ENCODE measurements around the gene BLZF1. TPM values are rescaled to one million over a fixed set of nuclear protein-coding genes. Genes with fewer than 3 reads are reported as not detected.

BLZF1 gene
- total RNA-seq (10 to 100 TPM; 20.0 to 23.8 TPM), polyA plus RNA-seq (10 to 100 TPM; 11.5 to 14.2 TPM)

DNA sequence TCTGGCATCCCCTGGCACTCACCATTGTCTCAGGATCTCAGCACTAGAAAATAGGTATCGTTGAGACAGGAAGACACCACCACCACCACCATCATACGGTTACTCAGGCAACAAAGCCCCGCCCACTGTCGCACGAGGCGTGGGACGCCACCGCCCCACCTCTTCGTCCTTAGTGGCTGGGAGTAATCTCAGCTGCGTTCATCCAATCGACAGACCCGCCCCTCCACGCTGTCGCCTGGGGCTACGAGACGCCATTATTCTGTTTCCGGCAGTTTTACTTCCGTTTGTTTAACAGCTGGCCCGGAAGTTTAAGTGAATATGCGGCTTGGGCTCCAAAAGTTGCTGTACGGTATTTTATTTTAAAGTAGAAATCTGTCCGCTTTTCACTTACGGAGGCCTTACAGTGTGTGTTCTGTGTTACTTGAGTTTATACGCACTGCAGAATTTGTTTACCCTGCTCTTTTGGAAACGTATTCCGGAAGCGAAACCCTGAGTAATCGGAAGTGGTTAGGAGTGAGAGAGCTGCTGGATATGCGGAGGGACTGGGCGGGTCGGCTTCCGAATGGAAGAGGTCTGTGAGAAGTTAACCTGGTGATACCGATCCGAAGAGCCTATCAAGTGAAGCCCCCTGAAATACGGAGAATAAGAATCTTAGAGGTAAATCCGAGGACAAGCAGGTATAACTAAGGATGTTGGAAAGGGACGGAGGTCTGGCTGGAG lies at the start of gene BLZF1, which contains the start of gene NME7:
Gene BLZF1 (plus strand): TSS at position 510 of the 720 bp plus-strand sequence. CDS start 1,328 bp downstream, outside the sequence.
Gene NME7 (minus strand): TSS at position 112 of the 720 bp plus-strand sequence. CDS start 87 bp downstream, at position 25.
- Mint-ChIP-seq H3K36me3 (peaks cover 21 to 23% of the 10 kb centered on the region in 2 donors), H3K4me3 (peak within 1 kb of the TSS in 3 of 8 donors; percentile 16 to 51 (median 24)), H3K9me3 (peaks cover 0 to 5% (median 0%) of the 10 kb centered on the region in 8 donors), H3K27ac (peak within 1 kb of the TSS in 3 of 7 donors; percentile 25 to 54 (median 33)), H3K4me1 (peaks cover 22 to 30% (median 23%) of the 10 kb centered on the region in 4 donors), H3K27me3 (no peaks in the 10 kb centered on the region)
- intact Hi-C loops (cut with micrococcal nuclease) = loop anchor here (1.0 to 10.0 kb wide), 12 partner anchors 118 to 1653 kb away; partner anchors contain the start of genes ATP1B1, DCAF6, KIFAP3 and SCYL3
- DNase-seq = peak; percentile 95 to 99 (median 98)
- CTCF ChIA-PET (ENCODE audit: partially characterized antibody) = interaction anchor here (0.8 to 2.0 kb wide), 6 partner anchors 19 to 1432 kb away, joined by 3 to 10 read pairs (median 5); partner anchors contain the start of gene DCAF6
- Histone ChIP-seq H3K4me1 (ENCODE audit: insufficient read depth, low read length) (peaks cover 44% of the 10 kb centered on the region), H3K27me3 (ENCODE audit: insufficient read depth, low read length) (no peaks in the 10 kb centered on the region), H3K9me3 (ENCODE audit: control insufficient read depth in 1 of 2, low read length in 2 of 2) (no peaks in the 10 kb centered on the region), H3K27ac (ENCODE audit: low read depth, low read length) (peak within 1 kb of the TSS; percentile 71), H3K36me3 (ENCODE audit: insufficient read depth, low read length) (peaks cover 6% of the 10 kb centered on the region), H3K4me3 (ENCODE audit: low read length in 2 of 2) (peak within 1 kb of the TSS; percentile 96)
- POLR2A ChIA-PET (ENCODE audit: partially characterized antibody) = interaction anchor here (0.8 to 2.0 kb wide), 18 partner anchors 8 to 1432 kb away, joined by 3 to 12 read pairs (median 4); partner anchors contain the start of genes KIFAP3, METTL18, SFT2D2 and SLC19A2

GRCh38 chr1:169318536-169319244 lies 49.3 kb upstream of the BLZF1 start:
- Mint-ChIP-seq H3K36me3 (peaks cover 11 to 12% of the 10 kb centered on the region in 2 donors), H3K4me3 (no peak overlapping the region), H3K27me3 (no peaks in the 10 kb centered on the region), H3K27ac (no peak overlapping the region), H3K4me1 (no peaks in the 10 kb centered on the region), H3K9me3 (no peaks in the 10 kb centered on the region)
- H3K4me3 ChIP-seq (ENCODE audit: low read length in 2 of 2) = no peak overlapping the region
- H3K9me3 ChIP-seq (ENCODE audit: control insufficient read depth in 1 of 2, low read length in 2 of 2) = no peaks in the 10 kb centered on the region
- no peaks in the 10 kb centered on the region for H3K4me1 ChIP-seq (ENCODE audit: insufficient read depth, low read length)
- no peak overlapping the region for H3K27ac ChIP-seq (ENCODE audit: low read depth, low read length)
- no peaks in the 10 kb centered on the region for H3K36me3 ChIP-seq (ENCODE audit: insufficient read depth, low read length)
- intact Hi-C loops (cut with micrococcal nuclease) = no loop called here
- no peak for DNase-seq
- POLR2A ChIA-PET (ENCODE audit: partially characterized antibody) = no interaction called here
- no peaks in the 10 kb centered on the region for H3K27me3 ChIP-seq (ENCODE audit: insufficient read depth, low read length)
- CTCF ChIA-PET (ENCODE audit: partially characterized antibody) = no interaction called here

- H3K36me3 ChIP-seq (ENCODE audit: insufficient read depth, low read length) = no peaks in the 10 kb centered on the region
- peaks cover 0 to under 1% (median 0%) of the 10 kb centered on the region in 4 donors for H3K4me1 Mint-ChIP-seq
- no peak overlapping the region for H3K4me3 ChIP-seq (ENCODE audit: low read length in 2 of 2)
- no peak overlapping the region for H3K27ac Mint-ChIP-seq
- H3K4me1 ChIP-seq (ENCODE audit: insufficient read depth, low read length) = no peaks in the 10 kb centered on the region
- no peak overlapping the region for H3K27ac ChIP-seq (ENCODE audit: low read depth, low read length)
- no peak for DNase-seq
- no peaks in the 10 kb centered on the region for H3K27me3 ChIP-seq (ENCODE audit: insufficient read depth, low read length)
- H3K9me3 Mint-ChIP-seq = no peaks in the 10 kb centered on the region
- H3K27me3 Mint-ChIP-seq = no peaks in the 10 kb centered on the region
- H3K9me3 ChIP-seq (ENCODE audit: control insufficient read depth in 1 of 2, low read length in 2 of 2) = no peaks in the 10 kb centered on the region
- peaks cover 11 to 16% of the 10 kb centered on the region in 2 donors for H3K36me3 Mint-ChIP-seq
- intact Hi-C loops (cut with micrococcal nuclease) = no loop called here
- POLR2A ChIA-PET (ENCODE audit: partially characterized antibody) = no interaction called here
- CTCF ChIA-PET (ENCODE audit: partially characterized antibody) = no interaction called here
- no peak overlapping the region for H3K4me3 Mint-ChIP-seq
Measured at GRCh38 chr1:169321539-169321938, 46.5 kb upstream of the BLZF1 start.

GRCh38 chr1:169322138-169322537 lies 45.9 kb upstream of the BLZF1 start:
- intact Hi-C loops (cut with micrococcal nuclease) = no loop called here
- H3K4me1 Mint-ChIP-seq = peaks cover 0 to 1% (median 0%) of the 10 kb centered on the region in 4 donors
- POLR2A ChIA-PET (ENCODE audit: partially characterized antibody) = no interaction called here
- Histone ChIP-seq H3K36me3 (ENCODE audit: insufficient read depth, low read length) (no peaks in the 10 kb centered on the region), H3K27me3 (ENCODE audit: insufficient read depth, low read length) (no peaks in the 10 kb centered on the region), H3K9me3 (ENCODE audit: control insufficient read depth in 1 of 2, low read length in 2 of 2) (no peaks in the 10 kb centered on the region), H3K27ac (ENCODE audit: low read depth, low read length) (no peak overlapping the region), H3K4me1 (ENCODE audit: insufficient read depth, low read length) (no peaks in the 10 kb centered on the region), H3K4me3 (ENCODE audit: low read length in 2 of 2) (no peak overlapping the region)
- no peak overlapping the region for H3K4me3 Mint-ChIP-seq
- no peak for DNase-seq
- peaks cover 11 to 16% of the 10 kb centered on the region in 2 donors for H3K36me3 Mint-ChIP-seq
- H3K27ac Mint-ChIP-seq = no peak overlapping the region
- CTCF ChIA-PET (ENCODE audit: partially characterized antibody) = no interaction called here
- no peaks in the 10 kb centered on the region for H3K9me3 Mint-ChIP-seq
- H3K27me3 Mint-ChIP-seq = no peaks in the 10 kb centered on the region

DNA sequence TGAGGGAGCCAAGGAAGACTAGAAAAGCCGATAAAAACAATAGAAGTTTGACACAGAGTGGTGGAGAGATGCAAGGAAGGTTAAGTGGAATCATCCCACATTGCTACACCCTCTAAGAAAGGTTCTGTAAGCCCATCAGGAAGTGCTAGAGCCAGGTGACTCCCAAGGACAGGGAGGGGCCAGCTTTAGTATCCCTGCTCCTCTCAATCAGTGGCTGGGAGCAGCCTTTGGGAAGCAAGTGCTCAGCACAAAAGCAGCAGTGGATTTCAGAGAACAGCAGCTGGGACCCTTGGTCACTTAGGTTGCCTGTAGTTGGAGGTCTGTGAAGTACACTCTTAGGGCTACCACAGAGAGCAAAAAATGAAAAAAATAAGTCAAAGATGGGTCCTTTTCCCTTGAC lies 42.9 kb upstream of the BLZF1 start:
- intact Hi-C loops (cut with micrococcal nuclease) = no loop called here
- H3K27me3 Mint-ChIP-seq = no peaks in the 10 kb centered on the region
- POLR2A ChIA-PET (ENCODE audit: partially characterized antibody) = no interaction called here

DNA sequence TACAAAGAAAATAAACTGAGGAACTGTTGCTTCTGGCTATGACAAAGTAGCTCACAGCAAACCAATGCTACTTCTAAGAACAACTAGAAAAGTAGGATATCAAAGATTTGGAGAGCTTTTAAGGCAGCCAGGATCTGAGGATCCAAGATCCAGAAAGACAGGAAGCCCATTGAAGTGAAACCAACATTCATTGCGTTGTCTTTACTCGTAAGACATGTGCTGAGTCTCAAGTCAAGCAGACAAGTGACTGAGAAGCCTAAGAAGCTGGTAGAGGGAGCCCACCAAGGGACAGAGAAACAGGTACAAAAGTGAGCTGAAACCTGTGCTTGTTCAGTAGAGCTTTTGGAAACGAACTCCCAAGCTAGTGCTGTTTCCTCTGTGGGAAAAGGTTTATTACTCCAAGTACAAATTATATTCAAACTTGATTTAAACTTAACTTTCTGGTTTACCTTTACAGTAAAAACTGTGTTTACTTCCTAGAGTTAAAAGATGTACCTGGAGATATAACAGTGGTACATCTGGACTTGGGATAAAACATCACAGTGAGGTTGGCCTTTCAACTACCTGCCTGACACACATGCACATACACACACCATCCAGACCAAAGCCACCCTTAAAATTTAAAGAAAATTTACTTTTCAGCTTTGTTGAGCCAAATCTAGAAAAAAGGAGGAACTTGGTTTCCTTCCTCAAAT lies 41.6 kb upstream of the BLZF1 start:
- peaks cover 0 to 3% (median 0%) of the 10 kb centered on the region in 4 donors for H3K4me1 Mint-ChIP-seq
- ChIA-PET CTCF (ENCODE audit: partially characterized antibody) (interaction anchor here (1.4 kb wide), 1 partner anchor 10 kb away, joined by 3 read pairs; no protein-coding TSS in a partner anchor), POLR2A (ENCODE audit: partially characterized antibody) (no interaction called here)
- no peaks in the 10 kb centered on the region for H3K36me3 ChIP-seq (ENCODE audit: insufficient read depth, low read length)
- peaks cover 0 to 27% (median 20%) of the 10 kb centered on the region in 8 donors for H3K9me3 Mint-ChIP-seq
- DNase-seq = no peak
- H3K36me3 Mint-ChIP-seq = peaks cover 22 to 39% of the 10 kb centered on the region in 2 donors
- no peaks in the 10 kb centered on the region for H3K9me3 ChIP-seq (ENCODE audit: control insufficient read depth in 1 of 2, low read length in 2 of 2)
- H3K27ac Mint-ChIP-seq = no peak overlapping the region
- H3K27me3 ChIP-seq (ENCODE audit: insufficient read depth, low read length) = no peaks in the 10 kb centered on the region
- intact Hi-C loops (cut with micrococcal nuclease) = no loop called here
- H3K27me3 Mint-ChIP-seq = no peaks in the 10 kb centered on the region
- H3K4me3 Mint-ChIP-seq = no peak overlapping the region
- no peak overlapping the region for H3K4me3 ChIP-seq (ENCODE audit: low read length in 2 of 2)
- no peak overlapping the region for H3K27ac ChIP-seq (ENCODE audit: low read depth, low read length)
- H3K4me1 ChIP-seq (ENCODE audit: insufficient read depth, low read length) = no peaks in the 10 kb centered on the region

More for the DNA sequence above, 42.9 kb upstream of the BLZF1 start:
- Histone ChIP-seq H3K27ac (ENCODE audit: low read depth, low read length) (no peak overlapping the region), H3K4me1 (ENCODE audit: insufficient read depth, low read length) (no peaks in the 10 kb centered on the region), H3K4me3 (ENCODE audit: low read length in 2 of 2) (no peak overlapping the region), H3K27me3 (ENCODE audit: insufficient read depth, low read length) (no peaks in the 10 kb centered on the region), H3K36me3 (ENCODE audit: insufficient read depth, low read length) (no peaks in the 10 kb centered on the region), H3K9me3 (ENCODE audit: control insufficient read depth in 1 of 2, low read length in 2 of 2) (no peaks in the 10 kb centered on the region)
- Mint-ChIP-seq H3K4me1 (peaks cover 0 to 3% (median 0%) of the 10 kb centered on the region in 4 donors), H3K27ac (no peak overlapping the region), H3K36me3 (peaks cover 20 to 32% of the 10 kb centered on the region in 2 donors), H3K9me3 (peaks cover 0 to 15% (median 11%) of the 10 kb centered on the region in 8 donors), H3K4me3 (no peak overlapping the region)
- CTCF ChIA-PET (ENCODE audit: partially characterized antibody) = interaction anchor here (0.6 kb wide), 1 partner anchor 1153 kb away, joined by 5 read pairs; no protein-coding TSS in a partner anchor
- DNase-seq = no peak
